Umbilical cord (tissue), 2 donors: ENCODE results near the gene ZNF100. TPM values are rescaled to one million over a fixed set of nuclear protein-coding genes. Genes with fewer than 3 reads are reported as not detected.

Source experiments
- DNase-seq: peaks from one replicate; pipeline ENCODE4 v3.0.0-alpha.2; 2015; ENCODE audit warnings: low spot score
- total RNA-seq: library from RNA; depleted of rRNA; stranded (reverse); fragments of >200 nt; gene quantifications from one replicate; pipeline ENCODE4 v1.2.3, GENCODE V29; 2014; ENCODE audit warnings: low replicate concordance; ENCODE audit not compliant: insufficient read depth

ZNF100 gene
- total RNA-seq, 1 donor from 2014 or later = 20.0 TPM

DNA sequence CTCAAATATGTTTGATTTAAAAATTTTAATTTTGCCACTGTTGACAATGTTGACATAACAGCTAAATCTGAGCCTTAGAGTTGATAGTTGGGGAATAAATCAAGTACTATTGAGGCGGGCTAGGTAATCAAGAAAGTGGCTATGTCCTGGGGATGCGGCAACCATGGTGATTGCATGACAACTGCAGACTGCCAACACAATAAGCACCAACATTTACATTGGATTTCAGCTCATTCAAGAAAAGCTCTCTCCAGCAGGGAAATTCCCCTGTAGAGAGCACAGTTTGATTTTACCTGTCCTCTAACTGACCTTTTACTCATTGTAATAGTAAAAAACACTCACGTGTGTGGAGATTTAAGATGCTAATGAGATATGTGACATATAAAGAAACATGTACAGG lies 63.1 kb downstream of the ZNF100 start:
- no peak for DNase-seq

DNA sequence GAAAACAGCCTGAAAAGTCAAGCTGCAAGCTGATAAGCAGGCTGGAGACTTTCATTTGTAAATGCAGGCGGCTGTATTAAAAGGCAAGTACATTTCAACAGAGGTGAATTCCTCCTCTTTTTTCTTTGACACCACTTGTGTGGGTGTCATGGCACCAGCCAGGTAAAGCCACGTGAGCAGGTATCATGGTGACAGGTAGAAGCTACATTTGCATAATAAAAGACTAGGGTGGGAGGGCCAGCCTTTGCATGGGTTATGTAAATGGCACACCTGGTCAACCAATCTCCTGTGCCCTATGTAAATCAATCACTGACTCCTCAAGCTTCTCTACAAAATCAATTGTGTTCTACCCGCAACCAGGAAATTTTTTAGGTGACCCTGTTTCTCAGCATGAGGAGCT lies 68.2 kb downstream of the ZNF100 start:
- DNase-seq = no peak

DNA sequence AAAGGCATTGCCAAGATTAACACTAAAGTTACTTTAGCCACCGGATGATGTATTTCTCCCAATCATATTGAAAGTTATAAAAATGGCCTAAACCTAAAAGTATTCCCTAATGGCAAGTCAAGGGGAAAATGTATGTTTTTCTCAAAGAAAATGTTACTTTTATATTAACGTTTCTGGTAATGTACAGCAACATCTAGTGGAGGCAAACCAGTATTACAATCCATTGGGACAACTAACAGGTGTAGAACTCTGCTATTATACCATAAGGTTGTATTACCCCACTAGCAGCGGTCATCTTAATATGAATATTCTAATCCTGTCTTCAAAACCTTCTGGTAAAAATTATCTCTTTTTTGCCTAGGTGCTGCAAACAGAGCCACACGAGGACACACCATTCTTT lies 69.2 kb downstream of the ZNF100 start:
- peak; percentile 72 for DNase-seq

DNA sequence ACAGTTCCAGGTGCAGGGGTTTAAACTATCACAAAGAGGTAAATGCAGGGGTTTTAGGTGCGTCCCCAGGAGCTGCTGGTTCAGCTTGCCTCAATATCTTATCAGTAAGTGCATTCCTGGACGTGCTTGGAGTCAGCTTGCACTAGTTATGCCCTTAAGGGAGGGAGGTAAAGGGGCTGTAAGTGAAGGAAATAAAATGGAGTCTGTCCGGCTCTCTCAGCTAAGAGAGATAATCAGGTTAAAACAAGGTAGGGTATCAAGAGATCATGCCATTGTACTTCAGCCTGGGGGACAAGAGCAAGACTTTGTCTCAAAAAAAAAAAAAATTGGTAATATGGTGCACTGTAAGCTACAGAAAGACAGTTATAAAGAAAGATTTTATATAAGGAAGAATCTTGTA lies 69.7 kb downstream of the ZNF100 start:
- peak; percentile 26 for DNase-seq

DNA sequence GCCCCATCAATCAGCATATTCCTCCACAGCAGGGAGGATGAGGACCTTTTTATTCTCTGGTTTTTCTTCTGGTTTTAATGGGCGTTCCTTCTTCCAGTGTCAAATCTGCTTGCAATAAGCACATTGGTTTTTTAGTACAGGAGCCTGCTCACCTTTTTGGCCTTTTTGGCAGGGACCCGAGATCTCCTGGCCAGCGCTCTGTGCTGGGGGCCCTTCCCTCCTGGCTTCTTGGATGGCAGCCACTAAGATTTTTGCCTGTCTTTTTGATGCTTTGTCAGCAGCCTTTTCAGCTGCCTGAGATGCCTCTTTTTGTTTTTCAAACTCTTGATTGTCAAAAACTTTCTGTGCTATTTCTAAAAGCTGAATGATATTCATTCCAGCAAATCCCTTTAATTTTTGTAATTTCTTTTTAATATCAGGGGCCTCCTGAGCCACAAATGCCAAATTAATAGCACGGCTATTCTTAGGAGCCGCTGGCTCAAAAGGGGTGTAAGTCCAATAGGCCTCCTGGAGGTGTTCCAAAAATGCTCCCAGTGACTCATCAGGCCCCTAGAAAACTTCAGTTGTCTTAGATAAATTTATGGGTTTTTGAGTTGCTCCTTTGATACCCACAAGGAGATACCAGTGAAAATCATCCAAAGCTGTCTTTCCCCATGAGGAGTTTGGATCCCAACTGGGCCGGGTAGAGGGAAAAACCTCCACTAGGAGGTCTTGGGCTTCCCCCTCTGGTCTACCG lies 73.0 kb downstream of the ZNF100 start:
- peak; percentile 65 for DNase-seq

DNA sequence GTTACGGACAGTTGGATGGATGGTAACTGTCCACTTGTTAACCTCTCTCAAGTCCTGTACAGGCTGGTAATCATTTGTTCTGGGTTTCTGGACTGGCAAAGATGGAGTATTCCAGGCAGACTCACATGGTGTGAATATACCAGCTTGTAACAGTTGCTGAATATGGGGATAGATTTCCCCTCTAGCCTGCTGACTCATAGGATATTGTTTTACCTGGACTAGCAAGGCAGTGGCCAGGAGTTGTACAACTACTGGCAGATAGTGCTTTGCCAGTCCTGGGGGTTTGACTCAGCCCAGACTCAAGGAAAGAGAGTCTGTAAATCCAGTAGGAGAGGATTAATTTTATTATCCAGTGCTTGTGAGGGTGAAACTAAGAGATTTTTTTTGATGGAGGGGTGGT lies 74.0 kb downstream of the ZNF100 start:
- DNase-seq = no peak

DNA sequence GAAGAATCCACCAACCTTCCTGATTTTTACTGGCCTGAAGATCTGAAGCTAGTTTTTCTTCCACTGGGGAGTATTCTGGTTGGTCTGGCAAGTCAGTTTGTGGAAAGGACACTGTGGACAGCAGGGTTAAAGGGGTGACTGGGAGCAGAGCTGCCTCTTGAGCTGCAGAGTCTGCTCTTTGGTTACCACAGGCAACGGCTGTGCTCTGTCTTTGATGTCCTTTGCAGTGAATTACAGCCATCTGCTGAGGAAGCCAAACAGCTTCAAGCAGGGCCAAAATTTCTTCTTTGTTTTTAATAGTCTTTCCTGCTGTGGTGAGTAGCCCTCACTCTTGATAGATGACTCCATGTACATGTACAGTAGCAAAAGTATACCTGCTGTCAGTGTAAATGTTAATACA lies 75.7 kb downstream of the ZNF100 start:
- no peak for DNase-seq

DNA sequence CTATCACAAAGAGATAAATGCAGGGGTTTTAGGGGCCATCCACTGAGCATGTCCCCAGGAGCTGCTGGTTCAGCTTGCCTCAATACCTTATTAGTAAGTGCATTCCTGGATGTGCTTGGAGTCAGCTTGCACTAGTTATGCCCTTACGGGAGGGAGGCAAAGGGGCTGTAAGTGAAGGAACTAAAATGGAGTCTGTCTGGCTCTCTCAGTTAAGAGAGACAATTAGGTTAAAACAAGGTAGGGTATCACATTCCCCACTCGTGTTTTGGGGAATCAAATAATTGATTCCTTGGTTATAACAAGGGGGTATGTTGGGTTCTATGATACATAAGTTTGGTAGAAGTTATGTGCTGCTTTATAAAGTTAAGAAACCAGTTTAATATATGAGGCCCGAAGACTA lies 78.9 kb downstream of the ZNF100 start:
- no peak for DNase-seq

DNA sequence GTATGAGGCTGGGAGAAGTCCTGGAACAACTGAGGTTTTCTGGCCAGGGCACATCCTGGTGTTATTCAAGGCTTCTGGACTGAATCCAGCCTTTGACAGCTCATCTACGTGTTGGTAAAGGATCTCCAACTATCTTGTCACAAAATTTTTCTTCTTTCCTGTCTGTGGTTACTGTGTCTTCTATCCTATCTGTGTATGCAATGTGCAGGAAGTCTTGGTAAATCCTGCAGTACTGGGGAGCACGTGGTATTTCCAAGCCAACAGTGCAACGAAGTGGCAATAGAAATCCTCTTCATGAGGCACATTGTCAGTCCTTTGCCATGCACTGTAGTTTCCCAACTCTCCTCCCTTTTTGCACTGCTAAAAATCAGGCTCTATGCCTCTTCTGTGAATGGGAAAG lies 86.7 kb downstream of the ZNF100 start:
- DNase-seq = no peak

DNA sequence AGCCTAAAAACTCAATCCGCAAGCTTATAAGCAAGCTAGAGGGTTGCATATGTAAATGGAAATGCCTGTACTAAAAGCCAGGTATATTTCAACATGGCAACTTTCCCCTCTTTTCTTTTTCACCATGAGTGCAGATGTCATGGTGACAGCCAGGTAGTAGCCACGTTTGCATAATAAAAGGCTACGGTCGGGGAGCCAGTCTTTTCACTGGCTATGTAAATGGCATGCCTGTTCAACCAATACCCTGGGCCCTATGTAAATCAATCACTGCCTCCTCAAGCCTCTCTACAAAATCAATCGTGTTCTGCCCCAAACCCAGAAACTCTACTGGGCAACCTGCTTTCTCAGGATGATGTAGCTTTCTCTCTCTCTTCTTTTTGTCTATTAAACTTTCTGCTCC lies 87.4 kb downstream of the ZNF100 start:
- no peak for DNase-seq

DNA sequence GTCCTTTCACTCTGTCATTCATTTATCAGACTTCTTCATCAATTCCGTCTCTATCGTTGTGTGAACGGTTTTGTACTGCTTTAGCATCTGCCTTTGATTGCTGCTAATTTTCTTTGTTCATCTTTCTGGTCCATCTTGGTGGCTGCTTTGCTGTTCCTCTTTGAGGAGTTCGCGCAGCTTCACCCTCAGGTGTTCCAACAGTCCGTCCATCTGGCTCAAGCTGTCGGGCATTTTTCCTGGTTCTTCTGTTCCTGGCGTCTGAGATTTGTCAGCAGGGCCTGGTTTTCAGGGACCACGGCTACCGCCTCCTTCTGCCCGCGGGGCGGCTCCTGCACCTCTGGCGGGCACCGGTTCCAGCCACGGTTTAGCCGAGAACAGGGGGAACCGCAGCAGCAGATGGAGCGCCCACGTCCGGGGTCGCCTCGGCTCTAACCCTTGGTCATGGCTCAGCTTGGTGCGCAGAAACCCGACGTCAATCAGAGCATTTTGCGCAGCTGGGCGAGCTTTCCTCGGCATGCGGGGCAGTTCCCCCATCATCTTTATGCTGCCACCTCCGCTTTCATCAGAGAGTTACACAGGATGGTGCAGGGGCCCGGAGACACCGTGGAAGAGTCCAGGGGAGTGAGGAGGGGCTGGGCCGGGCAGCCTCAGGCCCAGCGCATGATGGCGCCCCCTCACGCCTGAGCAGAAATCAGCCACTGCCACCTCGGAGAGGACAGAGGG lies 89.5 kb downstream of the ZNF100 start:
- DNase-seq = no peak

DNA sequence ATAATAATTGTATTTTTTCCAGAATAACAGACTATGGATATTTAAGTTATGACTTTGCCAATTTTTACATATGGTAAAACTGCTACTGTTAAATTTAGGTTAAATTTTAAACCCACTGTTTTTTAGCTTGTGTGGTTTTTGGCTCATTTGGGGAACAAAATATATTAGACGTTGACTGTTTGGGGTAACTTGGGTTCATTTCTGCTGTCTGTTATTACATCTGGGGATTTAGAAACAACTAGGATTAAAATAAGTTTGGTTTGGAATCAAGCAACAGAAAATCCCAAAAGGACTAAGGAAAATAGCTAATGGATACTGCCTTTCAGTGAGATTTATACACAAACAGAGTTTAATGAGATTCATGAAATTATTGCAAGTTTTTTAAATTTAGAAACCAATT lies 92.9 kb downstream of the ZNF100 start:
- DNase-seq = no peak

DNA sequence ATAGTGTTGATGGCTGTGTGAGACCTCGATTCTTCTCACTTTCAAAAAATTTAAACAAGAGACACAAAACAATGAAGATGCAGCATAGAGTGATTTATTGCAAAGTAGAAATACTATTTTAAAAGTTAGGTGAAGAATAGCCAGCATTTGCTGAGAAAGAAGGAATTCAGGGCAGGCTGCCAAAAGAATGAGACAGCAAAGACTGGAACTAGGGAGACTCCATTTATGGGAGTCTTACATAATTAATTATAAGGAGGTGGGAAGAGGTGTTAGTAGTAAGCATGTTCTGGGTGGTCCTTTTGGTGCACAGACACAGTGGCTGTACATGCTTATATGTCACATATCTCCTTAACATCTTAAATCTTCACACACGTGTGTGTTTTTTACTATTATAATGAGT lies 93.9 kb downstream of the ZNF100 start:
- DNase-seq = peak; percentile 74

Other genes with a start within 250 kb of the ZNF100 start
- 16.9 TPM for gene ZNF43, start 68.6 kb upstream of the ZNF100 start, total RNA-seq
- 10.8 TPM for gene ZNF208, start 243.4 kb upstream of the ZNF100 start, total RNA-seq